KBM-7 (cell line): Measurements from ENCODE around the gene FBXO31.
A peak's percentile ranks its signal among the peaks of the same experiment; 100 is the strongest.
"Not testable (repeated sequence)": the region's sequence is repeated elsewhere in the genome, so short reads cannot be mapped to it uniquely, and the experiment has no call there.

Source experiments
- DNase-seq: peaks from one replicate; pipeline ENCODE4 v3.0.0-alpha.2; 2015
- in situ Hi-C: fragments of 300-500 bp; cut with MboI; formaldehyde crosslinking; loops from 2 replicates; pipeline ENCODE4 v1.14.3; 2020; ENCODE audit warnings: low sequenced_read_pairs, low pct_unique_long_range_greater_than_20kb, mixed read lengths

FBXO31 gene

GRCh38 chr16:87412371-87412995 lies 28.9 kb upstream of the FBXO31 start:
- in situ Hi-C loops, result no loop called here
- DNase-seq, result no peak

- DNase-seq, result no peak
- in situ Hi-C loops, result no loop called here
Measured at GRCh38 chr16:87411375-87412271, 28.0 kb upstream of the FBXO31 start.

GRCh38 chr16:87410968-87411367 lies 27.4 kb upstream of the FBXO31 start:
- no peak for DNase-seq
- in situ Hi-C loops, result no loop called here

- in situ Hi-C loops, result no loop called here
- DNase-seq, result no peak
Measured at GRCh38 chr16:87410530-87410929, 27.0 kb upstream of the FBXO31 start.

- in situ Hi-C loops, result no loop called here
- no peak for DNase-seq
Measured at GRCh38 chr16:87409781-87410180, 26.2 kb upstream of the FBXO31 start.

- in situ Hi-C loops, result no loop called here
- DNase-seq, result no peak
Measured at GRCh38 chr16:87409153-87409552, 25.6 kb upstream of the FBXO31 start.

GRCh38 chr16:87407511-87408112 lies 24.0 kb upstream of the FBXO31 start:
- peak; percentile 99 for DNase-seq
- in situ Hi-C loops, result no loop called here

GRCh38 chr16:87406495-87407088 lies 23.0 kb upstream of the FBXO31 start:
- in situ Hi-C loops, result no loop called here
- no peak for DNase-seq

- no peak for DNase-seq
- in situ Hi-C loops, result no loop called here
Measured at GRCh38 chr16:87404764-87405625, 21.4 kb upstream of the FBXO31 start.

GRCh38 chr16:87395181-87395842 lies 11.7 kb upstream of the FBXO31 start:
- in situ Hi-C loops, result no loop called here
- DNase-seq, result no peak

GRCh38 chr16:87393680-87394055 lies 10.1 kb upstream of the FBXO31 start:
- DNase-seq, result no peak
- in situ Hi-C loops, result no loop called here

- DNase-seq, result peak; percentile 62
- in situ Hi-C loops, result no loop called here
Measured at GRCh38 chr16:87392821-87393679, 9.5 kb upstream of the FBXO31 start.

GRCh38 chr16:87391950-87392820 lies 8.6 kb upstream of the FBXO31 start, which contains the start of gene MAP1LC3B:
MAP1LC3B (plus strand) TSS chr16:87392336; CDS start chr16:87392428, 92 bp downstream.
- in situ Hi-C loops, result no loop called here
- DNase-seq, result peak; percentile 98

- in situ Hi-C loops, result no loop called here
- DNase-seq, result peak; percentile 42
Measured at GRCh38 chr16:87391324-87391949, 7.9 kb upstream of the FBXO31 start.

GRCh38 chr16:87390641-87391323 lies 7.2 kb upstream of the FBXO31 start:
- no peak for DNase-seq
- in situ Hi-C loops, result no loop called here

GRCh38 chr16:87389914-87390313 lies 6.3 kb upstream of the FBXO31 start:
- in situ Hi-C loops, DNase-seq: not testable (repeated sequence)
